ENCODE data around the gene FAR2.
"Not testable (repeated sequence)": the region's sequence is repeated elsewhere in the genome, so short reads cannot be mapped to it uniquely, and the experiment has no call there.

Gene FAR2

DNA sequence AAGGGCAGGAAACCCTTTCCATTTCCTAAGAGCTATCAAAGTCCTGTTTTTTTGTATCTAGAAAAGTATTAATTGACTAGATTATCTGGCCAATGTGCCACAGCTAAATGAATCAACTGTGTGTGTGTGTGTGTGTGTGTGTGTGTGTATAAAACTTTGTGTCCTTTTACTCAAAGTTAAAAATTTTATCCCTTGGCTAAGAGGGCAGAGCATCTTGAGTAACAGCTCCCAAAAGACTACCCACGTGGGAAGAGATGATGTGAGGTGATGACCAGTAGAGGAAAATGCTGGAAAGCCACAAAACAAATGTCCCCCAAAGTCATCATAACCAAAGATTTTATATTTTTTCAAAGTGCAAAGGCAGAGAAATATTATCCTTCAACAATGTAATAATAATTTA is 90.3 kb downstream of the FAR2 start:
- DNase-seq: no peak

DNA sequence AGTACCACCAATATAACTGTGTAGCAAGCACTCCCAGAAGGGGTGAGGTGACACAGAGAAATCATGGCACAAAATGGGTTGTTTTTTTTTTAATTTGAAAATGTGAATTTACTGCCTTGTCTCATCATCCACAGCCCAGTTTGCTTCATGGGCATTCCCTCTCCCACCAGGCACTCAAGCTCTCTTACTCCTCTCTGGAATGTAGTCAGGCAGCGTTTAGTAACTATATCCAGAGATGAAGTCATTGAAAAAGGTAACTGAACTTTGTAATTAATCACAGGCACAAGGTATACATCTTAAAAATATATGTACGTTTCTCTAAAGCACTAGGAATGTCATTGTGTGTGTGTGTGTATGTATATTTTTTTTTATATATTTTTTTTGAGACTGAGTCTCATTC is 91.4 kb downstream of the FAR2 start:
- no peak for DNase-seq

DNA sequence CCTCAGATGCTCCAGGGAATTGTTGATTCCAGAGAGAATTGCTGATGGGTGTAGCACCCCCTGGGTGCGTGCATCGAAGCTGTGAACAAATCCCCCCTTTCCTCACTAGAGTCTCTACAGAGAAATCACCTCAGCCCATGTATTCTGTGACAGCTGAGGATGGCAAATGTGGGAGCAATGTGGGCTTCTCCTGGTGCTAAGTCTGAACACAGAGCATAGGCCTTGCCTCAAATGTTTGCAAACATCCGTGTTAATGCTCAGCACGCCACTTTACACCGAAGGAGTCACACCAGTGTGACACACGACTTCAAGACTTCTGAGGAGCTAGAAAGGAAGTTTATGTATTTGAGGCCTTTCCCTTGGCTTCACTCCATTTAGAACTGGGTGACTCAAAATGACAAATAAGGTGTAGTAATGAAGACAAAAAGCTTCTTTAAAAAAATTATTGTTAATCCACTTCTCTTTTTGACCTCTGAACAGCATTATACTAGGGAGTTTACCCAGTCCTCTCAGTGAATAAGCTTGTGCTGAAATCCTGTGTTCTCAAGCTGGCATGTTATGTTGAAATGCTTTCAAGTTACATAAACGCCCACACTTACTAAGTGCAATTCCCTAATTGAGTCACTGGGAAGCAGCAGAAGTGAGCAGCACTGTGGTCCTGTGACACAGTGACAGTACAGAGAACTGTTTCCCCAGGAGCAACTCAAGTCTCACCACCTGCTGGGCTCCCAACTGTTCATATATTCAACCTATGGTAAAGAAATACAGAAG is 92.9 kb downstream of the FAR2 start:
- DNase-seq: no peak

DNA sequence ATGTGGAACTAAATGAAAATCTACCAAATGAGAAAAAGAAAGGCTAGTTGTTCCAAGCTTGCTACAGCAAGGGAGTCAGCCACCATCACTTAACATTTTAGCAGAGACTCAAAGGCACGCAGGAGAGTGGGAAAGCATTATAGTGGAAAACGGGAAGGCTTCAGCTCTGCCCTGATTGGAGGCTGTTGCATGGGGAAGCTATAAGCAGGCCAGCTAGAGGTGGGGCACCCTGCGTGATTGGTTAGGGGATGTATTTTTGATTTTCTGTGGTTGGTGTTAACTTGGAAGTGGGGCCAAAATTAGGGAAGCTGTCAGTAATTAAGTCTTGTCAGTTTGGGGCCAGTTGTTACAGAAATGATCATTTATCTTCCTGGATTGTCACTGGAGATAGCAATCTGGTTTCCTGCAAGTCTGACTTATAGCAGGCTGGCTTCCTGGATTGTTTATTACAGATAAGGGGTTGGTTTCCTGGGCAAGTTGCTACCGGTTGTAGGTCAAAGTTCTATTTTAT is 93.9 kb downstream of the FAR2 start:
- DNase-seq: no peak

DNA sequence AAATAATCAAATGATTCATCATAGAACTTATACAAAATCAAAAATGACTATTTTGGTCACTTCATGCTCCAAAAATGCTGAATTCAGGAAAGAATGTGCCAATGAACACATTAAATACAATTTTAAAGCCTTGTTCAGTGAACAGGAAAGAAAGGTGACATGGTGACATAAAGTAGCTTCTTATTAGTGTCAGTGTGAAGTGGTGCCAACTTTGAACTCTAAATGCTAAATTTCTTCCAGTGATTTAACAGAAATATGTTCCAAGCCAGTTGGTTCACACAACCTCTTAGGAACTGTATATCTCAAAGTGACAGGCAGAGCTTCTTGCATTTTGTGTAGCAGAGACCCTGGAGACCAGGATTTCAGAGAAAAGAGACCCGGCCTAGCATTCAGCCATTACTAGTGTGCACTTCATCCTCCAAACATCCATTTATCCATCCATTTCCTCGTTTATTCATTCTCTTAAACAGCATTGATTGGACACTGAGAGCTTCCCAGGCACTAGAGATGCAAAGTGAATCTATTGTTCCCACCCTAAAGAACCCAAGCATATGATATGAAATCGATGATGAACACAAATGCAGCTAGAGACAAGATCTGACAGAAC is 95.2 kb downstream of the FAR2 start:
- DNase-seq: no peak

DNA sequence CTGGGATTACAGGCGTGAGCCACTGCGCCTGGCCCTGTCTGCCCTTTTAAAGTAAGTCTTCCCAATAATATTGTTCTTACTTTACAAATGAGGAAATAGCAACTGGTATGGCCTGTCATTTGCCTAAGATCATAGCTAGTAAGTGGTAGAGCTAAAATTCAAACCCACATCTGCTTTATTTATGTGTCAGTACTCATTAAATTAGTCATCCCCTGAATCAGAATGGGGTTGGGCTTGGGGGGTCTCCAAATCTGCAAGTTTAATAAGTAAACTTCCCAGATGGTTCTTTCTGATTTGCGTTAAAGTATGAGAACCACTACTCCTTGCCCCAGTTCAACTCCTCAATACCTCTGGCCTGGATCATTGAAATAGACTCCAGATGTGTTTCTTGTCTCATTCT is 96.2 kb downstream of the FAR2 start:
- no peak for DNase-seq

DNA sequence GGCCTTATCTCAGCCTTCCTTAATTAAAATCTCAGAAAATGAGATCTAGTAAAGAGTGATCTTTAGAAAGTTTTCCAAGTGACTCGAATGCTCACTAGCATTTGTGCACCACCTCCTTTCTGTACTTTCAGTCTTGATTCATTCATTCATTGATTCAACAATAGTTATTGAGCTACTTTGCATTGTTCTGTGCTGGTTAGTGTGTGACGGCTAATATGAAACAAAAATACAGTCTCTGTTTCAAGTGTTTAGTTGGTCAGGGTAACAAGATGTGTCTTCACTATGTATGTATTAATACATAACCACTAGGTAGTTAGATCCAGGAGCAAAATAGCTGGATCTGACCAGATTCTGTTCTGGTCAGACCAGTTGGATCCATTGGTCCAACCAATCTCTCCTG is 100.9 kb downstream of the FAR2 start:
- no peak for DNase-seq

DNA sequence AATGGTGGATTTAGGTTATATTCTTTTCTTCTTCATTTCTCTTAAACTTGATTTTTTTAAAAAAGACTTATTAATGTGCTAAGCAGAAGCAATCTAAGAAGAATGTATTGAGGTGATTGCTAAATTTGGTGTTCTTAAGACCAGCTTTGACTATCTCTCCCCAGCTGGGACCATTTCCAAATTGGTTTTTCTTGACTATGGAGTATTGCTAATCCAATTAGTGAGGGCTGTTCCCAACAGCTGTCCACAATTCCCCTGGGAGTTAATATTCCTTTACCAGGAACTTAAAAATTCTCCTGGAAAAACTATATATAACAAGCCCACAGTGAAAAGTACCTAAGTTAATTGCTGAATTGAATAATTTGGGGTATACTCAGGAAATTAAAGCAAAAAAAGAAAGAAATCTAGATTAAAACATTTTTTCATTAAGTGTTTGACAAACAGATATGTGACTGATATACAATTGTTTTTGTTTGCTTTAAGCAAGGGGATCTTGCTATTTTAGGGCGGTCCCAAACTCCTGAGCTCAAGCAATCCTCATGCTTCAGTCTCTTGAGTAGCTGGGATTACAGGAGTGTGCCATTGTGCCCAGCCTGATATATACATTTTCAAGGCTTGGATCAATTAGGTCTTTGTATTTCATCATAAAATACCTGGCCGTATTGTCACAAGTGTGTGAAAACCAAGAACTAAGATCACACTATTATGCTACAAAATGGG is 105.0 kb downstream of the FAR2 start:
- no peak for DNase-seq

DNA sequence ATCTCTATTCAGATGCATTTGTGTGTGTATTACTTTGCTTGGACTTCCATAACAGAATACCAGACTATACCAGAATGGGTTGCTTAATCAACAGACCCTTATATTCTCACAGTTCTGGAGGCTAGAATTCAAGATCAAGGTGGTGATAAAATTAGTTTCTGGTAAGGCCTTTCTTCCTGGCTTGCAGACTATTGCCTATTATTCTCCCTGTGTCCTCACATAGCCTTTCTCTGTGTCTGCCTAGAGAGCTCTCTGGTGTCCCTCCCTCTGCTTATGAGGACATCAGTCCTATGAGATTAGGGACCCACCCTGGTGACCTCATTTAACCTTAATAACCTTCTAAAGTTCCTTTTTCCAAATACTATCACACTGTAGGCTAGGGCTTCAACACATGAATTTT is 106.0 kb downstream of the FAR2 start:
- no peak for DNase-seq

DNA sequence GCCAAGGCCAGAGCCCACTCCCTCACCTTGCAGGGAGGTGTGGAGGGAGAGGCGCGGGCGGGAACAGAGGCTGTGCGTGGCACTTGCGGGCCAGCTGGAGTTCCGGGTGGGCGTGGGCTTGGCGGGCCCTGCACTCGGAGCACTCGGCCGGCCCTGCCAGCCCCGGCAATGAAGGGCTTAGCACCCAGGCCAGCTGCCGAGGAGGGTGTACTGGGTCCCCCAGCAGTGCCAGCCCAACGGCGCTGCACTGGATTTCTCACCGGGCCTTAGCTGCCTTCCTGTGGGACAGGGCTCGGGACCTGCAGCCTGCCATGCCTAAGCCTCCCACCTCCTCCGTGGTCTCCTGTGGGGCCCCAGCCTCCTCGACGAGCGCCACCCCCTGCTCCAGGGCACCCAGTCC is 107.5 kb downstream of the FAR2 start:
- no peak for DNase-seq

DNA sequence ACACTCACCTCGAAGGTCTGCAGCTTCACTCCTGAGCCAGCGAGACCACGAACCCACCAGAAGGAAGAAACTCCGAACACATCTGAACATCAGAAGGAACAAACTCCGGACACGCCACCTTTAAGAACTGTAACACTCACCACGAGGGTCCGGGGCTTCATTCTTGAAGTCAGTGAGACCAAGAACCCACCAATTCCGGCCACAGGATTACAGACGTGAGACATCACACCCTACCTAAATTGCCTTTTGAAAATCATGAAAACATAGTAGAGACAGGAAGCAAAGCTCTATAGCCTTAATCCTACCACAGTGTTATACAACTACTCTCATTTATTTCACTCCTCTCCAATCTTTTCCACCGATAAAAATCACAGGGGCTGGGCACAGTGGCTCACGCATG is 108.6 kb downstream of the FAR2 start:
- DNase-seq: not testable (repeated sequence)

DNA sequence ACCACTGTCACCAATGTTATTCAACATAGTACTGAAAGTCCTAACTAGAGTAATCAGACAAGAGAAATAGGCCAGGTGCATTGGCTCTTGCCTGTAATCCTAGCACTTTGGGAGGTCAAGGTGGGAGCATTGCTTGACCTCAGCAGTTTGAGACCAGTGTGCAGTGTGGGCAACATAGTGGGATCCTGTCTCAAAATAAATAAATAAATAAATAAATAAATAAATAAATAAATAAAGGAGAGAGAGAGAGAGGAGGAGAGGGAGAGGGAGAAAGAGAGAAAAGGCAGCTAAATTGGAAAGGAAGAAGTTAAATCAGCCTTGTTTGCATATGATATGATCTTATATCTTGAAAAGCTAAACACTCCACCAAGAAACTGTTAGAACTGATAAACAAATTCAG is 115.3 kb downstream of the FAR2 start:
- no peak for DNase-seq

DNA sequence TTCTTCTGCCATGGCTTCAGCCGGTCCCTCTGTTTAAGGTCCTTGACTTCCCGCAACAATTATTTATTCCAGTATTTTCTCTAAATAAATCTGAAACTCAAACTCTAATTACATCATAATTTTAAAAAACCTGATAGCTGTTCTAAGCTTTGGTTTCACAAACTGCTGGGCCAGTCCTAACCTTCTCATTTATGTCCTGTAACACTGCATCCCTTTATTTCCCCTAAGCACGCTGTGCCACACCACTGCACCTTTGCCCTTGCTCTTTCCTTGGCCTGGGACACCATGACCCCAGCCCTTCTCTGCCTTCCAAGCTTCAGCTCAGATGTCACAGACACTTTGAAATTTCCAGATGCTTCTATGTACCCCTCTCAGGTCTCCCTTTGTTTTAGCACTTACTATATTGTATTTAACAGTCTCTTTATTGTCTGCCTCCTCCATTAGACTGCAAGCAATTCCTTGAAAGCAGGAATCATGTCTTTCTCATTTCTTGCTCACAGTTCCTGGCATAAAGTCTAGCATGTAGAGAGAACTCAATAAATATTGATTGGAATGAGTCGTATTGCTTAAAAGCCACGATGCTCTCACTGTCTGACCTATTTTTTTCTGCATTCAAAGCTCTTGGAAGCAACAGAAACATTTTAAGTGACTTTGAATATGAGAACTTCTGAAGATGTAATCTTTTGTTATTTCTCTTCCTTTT is 120.8 kb downstream of the FAR2 start:
- DNase-seq: no peak

DNA sequence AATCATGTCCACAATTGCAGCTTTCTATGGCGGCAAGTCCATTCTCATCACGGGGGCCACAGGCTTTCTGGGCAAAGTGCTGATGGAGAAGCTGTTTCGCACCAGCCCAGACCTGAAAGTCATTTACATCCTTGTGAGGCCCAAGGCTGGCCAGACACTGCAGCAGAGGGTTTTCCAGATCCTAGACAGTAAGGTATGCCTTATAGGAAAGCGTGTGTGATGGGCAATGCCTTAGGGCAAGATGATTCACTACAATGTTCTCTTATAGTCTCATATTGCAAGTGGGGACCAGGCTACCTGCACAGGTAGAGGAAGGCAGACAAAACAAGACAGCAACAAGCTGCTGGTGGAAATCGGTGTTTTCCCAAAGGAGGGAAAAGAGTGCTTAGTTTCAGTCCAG is 121.4 kb downstream of the FAR2 start:
- no peak for DNase-seq

DNA sequence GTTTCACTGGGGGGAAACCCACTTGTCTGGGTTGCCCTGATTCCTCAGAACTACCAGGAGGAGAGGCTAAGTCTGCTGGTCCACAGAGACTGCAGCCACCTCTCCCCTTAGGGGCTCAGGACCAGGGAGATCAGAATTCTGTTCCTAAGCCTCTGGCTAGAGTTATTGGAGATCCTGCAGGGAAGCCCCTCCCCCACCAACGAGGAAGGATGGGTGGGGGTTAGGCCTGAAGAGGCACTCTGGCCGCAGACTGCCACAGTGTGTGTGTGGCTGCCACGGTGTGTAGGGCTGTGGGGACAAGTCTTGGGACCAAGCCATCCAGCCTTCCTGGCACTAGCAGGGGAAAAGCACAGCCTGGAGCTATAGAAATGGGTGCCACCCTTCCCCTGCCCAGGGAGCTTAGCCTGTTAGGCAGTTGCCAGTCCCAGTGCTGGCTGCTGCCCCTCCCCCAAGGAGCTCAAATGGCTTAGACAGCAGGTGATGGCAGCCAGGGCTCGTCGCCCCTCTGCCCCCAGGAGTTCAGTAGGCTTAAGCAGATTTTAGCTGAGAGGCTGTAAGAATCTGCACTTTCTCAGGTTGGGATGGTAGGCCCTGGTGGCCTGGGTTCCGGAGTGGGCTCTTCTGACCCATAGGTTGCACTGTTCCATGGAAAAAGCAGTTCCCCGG is 124.2 kb downstream of the FAR2 start:
- DNase-seq: no peak

DNA sequence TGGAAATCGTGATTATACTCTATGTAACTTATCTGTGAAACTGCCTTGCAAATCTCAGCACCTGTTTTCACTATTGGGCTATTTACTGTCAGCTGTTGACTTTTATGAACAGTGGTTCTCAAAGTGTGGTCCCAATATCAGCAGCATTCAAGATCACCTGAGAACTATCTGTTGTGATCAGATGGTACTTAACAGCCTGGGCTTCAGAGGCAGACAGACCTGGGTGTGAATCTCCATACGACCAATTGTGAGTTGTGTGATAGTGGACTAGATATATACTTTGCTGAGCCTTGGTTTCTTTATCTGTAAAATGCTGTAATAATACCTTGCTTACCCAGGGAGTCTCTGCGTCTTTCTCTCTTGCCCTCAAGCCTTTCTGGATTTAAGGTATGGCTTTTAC is 126.8 kb downstream of the FAR2 start:
- no peak for DNase-seq

DNA sequence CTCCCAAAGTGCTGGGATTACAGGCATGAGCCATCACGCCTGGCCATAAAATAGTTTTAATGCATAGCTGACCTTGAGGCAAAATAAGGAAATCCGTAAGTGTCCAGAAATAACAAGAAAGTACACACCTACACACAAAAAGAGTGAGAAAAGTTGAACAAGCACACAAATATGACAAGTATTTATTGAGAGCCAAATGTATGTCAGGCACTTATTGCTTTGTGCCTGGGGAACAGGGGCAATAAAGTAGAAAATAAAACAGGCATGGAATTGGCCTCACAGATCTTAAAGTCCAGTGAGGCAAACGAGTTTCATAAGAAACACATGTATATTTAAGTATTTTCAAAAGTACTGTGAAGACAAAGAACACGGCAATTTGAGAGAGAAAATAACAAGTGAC is 128.2 kb downstream of the FAR2 start:
- no peak for DNase-seq

DNA sequence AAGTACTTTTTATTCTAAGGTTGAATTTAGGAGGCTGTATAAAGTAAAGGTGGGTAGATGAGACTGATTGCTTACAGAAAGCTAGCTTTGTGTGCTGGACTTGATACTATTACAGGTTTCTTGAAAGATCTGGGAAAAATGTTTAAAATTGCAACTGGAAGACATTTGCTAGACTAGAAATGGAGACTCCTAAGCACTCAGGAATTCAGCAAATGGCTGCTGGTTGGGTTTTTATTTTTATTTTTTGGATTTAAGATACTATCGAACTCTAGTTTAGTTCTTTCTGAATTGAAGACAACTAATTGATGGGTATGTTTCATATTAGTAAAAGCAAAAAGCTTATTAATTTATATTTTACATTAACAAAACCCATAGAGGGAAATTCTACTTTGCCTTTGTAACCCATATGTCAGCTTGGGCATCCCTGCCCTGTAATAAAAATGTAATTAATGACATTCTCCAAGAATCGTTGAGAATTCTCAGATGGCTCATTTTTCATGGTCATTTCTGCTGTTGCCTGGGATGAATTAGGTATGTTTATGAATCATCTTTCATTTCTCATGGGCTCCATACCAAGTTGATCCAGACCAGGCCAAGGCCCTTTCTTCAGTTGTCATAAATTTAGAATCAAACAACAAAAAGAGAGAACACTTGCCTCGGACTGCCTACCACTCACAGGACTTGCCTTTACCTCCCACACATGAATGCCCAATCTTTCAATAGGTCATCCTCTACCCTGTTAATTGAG is 129.8 kb downstream of the FAR2 start:
- no peak for DNase-seq

DNA sequence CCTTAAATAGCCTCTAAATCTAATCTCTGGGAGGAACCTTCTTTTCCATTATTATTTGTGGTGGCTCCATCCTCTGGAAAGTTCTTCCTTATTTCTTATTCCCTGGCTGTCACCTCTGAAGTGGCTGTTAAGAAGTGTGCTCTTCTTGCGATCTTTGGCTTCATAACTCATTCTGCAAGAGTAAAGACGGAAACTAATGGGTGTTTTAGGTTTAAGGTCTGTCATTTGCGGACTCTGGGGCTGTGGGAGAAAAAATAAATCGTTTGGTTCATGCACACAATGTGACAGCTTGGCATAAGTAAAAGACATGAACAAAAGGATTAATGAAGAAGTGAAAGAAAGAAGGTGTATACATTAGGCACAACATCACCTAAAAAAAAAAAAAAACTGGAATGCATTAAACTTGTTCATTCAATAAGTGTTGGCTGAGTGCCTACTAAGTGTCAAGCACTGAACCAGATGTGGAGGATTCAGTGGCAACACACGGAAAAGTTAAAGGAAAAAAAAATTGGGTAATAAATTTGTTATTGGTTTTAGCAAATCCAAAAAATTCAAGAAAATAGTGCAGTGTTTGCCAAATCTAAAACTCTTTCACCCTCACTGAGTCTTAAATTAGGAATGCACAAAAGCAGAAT is 132.4 kb downstream of the FAR2 start:
- no peak for DNase-seq

DNA sequence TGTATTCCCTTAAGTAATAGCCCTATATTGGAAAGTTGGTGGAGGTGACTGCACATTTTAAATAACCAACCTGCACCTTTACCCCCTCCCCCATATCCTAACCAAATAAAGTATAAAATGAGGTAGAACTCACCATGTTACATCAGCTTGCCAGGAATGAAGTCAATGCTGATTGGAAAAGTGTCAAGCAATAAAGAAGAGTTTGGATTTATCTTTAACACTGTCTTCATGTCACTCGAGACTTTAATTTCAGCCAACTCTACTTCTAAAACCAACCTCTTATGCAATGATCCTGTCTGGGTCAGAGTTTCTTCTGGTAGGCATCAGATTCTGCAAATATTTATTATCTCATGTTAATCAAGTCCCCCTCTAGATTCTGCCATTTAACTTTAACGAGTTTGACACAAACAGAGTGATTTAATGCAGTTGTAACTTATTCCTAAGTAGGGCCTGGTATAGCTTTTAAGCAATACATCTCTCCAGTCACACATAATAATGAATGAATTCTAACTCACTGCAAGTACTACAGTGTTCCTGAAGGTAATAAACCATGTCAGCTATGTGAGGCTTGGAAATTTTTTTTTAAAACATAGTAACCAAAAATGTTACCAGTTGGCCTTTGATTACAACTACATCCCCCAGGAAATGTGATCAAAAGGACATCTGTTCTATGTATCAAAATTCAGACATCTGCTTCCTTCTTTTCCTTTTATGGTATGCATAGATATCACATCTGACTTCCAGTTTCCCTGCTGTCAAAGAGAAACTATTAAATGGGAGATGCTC is 133.1 kb downstream of the FAR2 start:
- no peak for DNase-seq

Data from NCI-H187 treated with DMSO at 0.1 percent for 48 hours (cell line).